ENCODE measurements around the gene LRRC7.

DNA sequence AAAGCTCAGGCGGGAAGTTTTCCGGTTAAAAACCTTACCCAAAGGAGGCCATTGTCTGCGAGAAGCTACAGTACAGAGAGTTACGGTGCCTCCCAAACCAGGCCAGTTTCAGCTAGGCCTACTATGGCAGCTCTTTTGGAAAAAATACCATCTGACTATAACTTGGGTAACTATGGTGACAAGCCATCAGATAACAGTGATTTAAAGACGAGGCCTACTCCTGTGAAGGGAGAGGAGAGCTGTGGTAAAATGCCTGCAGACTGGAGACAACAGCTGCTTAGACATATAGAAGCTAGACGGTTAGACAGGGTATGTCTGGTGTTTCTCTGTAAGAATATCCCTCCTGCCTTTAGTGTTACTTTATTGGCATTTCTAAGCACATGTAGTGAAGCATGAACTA, 471.8 kb downstream of the LRRC7 start:
- TF ChIP-seq, protein P1, sequence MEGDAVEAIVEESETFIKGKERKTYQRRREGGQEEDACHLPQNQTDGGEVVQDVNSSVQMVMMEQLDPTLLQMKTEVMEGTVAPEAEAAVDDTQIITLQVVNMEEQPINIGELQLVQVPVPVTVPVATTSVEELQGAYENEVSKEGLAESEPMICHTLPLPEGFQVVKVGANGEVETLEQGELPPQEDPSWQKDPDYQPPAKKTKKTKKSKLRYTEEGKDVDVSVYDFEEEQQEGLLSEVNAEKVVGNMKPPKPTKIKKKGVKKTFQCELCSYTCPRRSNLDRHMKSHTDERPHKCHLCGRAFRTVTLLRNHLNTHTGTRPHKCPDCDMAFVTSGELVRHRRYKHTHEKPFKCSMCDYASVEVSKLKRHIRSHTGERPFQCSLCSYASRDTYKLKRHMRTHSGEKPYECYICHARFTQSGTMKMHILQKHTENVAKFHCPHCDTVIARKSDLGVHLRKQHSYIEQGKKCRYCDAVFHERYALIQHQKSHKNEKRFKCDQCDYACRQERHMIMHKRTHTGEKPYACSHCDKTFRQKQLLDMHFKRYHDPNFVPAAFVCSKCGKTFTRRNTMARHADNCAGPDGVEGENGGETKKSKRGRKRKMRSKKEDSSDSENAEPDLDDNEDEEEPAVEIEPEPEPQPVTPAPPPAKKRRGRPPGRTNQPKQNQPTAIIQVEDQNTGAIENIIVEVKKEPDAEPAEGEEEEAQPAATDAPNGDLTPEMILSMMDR (IDR thresholded peaks at IDR 0.05) = no peak
- TF ChIP-seq, protein P2, sequence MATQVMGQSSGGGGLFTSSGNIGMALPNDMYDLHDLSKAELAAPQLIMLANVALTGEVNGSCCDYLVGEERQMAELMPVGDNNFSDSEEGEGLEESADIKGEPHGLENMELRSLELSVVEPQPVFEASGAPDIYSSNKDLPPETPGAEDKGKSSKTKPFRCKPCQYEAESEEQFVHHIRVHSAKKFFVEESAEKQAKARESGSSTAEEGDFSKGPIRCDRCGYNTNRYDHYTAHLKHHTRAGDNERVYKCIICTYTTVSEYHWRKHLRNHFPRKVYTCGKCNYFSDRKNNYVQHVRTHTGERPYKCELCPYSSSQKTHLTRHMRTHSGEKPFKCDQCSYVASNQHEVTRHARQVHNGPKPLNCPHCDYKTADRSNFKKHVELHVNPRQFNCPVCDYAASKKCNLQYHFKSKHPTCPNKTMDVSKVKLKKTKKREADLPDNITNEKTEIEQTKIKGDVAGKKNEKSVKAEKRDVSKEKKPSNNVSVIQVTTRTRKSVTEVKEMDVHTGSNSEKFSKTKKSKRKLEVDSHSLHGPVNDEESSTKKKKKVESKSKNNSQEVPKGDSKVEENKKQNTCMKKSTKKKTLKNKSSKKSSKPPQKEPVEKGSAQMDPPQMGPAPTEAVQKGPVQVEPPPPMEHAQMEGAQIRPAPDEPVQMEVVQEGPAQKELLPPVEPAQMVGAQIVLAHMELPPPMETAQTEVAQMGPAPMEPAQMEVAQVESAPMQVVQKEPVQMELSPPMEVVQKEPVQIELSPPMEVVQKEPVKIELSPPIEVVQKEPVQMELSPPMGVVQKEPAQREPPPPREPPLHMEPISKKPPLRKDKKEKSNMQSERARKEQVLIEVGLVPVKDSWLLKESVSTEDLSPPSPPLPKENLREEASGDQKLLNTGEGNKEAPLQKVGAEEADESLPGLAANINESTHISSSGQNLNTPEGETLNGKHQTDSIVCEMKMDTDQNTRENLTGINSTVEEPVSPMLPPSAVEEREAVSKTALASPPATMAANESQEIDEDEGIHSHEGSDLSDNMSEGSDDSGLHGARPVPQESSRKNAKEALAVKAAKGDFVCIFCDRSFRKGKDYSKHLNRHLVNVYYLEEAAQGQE (IDR thresholded peaks at IDR 0.05; ENCODE audit: low read depth, low read length) = no peak
- TF ChIP-seq FOXM1 (IDR thresholded peaks at IDR 0.05; ENCODE audit: low read depth) = no peak
- no peak for TF ChIP-seq TCF12 (IDR thresholded peaks at IDR 0.05)
- TF ChIP-seq, protein P3, sequence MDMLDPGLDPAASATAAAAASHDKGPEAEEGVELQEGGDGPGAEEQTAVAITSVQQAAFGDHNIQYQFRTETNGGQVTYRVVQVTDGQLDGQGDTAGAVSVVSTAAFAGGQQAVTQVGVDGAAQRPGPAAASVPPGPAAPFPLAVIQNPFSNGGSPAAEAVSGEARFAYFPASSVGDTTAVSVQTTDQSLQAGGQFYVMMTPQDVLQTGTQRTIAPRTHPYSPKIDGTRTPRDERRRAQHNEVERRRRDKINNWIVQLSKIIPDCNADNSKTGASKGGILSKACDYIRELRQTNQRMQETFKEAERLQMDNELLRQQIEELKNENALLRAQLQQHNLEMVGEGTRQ (IDR thresholded peaks at IDR 0.05; ENCODE audit: borderline replicate concordance, low read depth, low read length) = no peak
- TF ChIP-seq EP300 (IDR thresholded peaks at IDR 0.05; ENCODE audit: borderline replicate concordance in 1 of 2, low read depth in 1 of 2, low read length in 1 of 2) = no peak

Data from SK-N-SH (cell line).